Heart right ventricle (tissue), 16 donors: ENCODE measurements around the gene ZNF117. TPM values are rescaled to one million over a fixed set of nuclear protein-coding genes. Genes with fewer than 3 reads are reported as not detected.
A peak's percentile ranks its signal among the peaks of the same experiment; 100 is the strongest.
"Not testable (repeated sequence)": the region's sequence is repeated elsewhere in the genome, so short reads cannot be mapped to it uniquely, and the experiment has no call there.

Source experiments
- ATAC-seq, 8 donors: fragments of 200-7000 bp; cut with Tn5 transposase; one replicate each; pipeline ENCODE4 v1.9.1; 2020; ENCODE audit warnings: mild to moderate bottlenecking in 8 of 8, moderate library complexity in 8 of 8, moderate number of reproducible peaks in 1 of 8
- DNase-seq, 2 donors: peaks; one replicate each; pipeline ENCODE4 v3.0.0-alpha.2; 2020
- H3K27ac ChIP-seq, 10 donors: fragments of 200-600 bp; sonication (generic) in 2 of 10; one replicate each; pipeline versions ENCODE4 v1.5.0 to v1.8.0; 2020 to 2022; ENCODE audit warnings: mild to moderate bottlenecking in 3 of 10
- H3K27me3 ChIP-seq, 7 donors: fragments of 200-600 bp; one replicate each; pipeline ENCODE4 v1.8.0; 2021 to 2022; ENCODE audit warnings: mild to moderate bottlenecking in 2 of 7
- H3K36me3 ChIP-seq, 9 donors: fragments of 200-600 bp; sonication (generic) in 1 of 9; one replicate each; pipeline versions ENCODE4 v1.5.0 to v1.8.0; 2020 to 2022; ENCODE audit warnings: mild to moderate bottlenecking in 2 of 9
- H3K4me1 ChIP-seq, 9 donors: fragments of 200-600 bp; sonication (generic) in 1 of 9; one replicate each; pipeline versions ENCODE4 v1.5.0 to v1.8.0; 2020 to 2022; ENCODE audit warnings: mild to moderate bottlenecking in 4 of 9
- H3K4me3 ChIP-seq, 10 donors: fragments of 200-600 bp; sonication (generic) in 2 of 10; one replicate each; pipeline versions ENCODE4 v1.5.0 to v1.8.0; 2020 to 2022; ENCODE audit warnings: mild to moderate bottlenecking in 7 of 10, moderate library complexity in 2 of 10
- H3K9me3 ChIP-seq, 11 donors: fragments of 200-600 bp in 10 of 11; sonication (generic) in 2 of 11; one replicate each; pipeline versions ENCODE4 v1.5.0 to v1.8.0; 2013 to 2022; ENCODE audit warnings: mild to moderate bottlenecking in 2 of 11, control low read depth in 1 of 11, moderate library complexity in 1 of 11
- WGBS, 2 donors: extraction: QIAGEN DNeasy Blood & Tissue Kit; methylation state at CpG; one replicate each; pipeline ENCODE4 v1.1.7; 2013; ENCODE audit warnings: inconsistent platforms in 1 of 2; 5-methylcytosine and 5-hydroxymethylcytosine counted together
- intact Hi-C, 10 donors: fragments of 100-400 bp; cut with DNase I; formaldehyde crosslinking; loops; one replicate each; pipeline versions ENCODE4 v1.11.1 to v1.14.2; 2022
- long read RNA-seq, 3 donors: library from polyadenylated mRNA; unstranded; transcript quantifications; one replicate each; pipeline ENCODE4 v2.0.0, GENCODE V29; 2020 to 2021
- polyA plus RNA-seq, 2 donors: library from polyadenylated mRNA; stranded (reverse); fragments of 200-250 nt; gene quantifications; one replicate each; pipeline ENCODE4 v1.2.3, GENCODE V29; 2013
- total RNA-seq, 10 donors: library from RNA; stranded (reverse); fragmentation: NEBNext Ultra II Directional in 3 of 10; extraction: Animal tissue kit (Norgen Biotek cat#: 25700) in 3 of 10; gene quantifications; one replicate each; pipeline versions ENCODE4 v1.2.1 to v1.2.4, GENCODE V29; 2021 to 2023
- TF ChIP-seq, protein P1 (sequence below), 9 donors: fragments of 200-600 bp; sonication (generic) in 2 of 9; IDR thresholded peaks; one replicate each; pipeline versions ENCODE4 v1.5.0 to v1.8.0; 2021 to 2022; ENCODE audit warnings: antibody characterized with exemption in 9 of 9, mild to moderate bottlenecking in 5 of 9, moderate library complexity in 1 of 9
- donor health status: Arrhythmogenic right ventricular cardiomyopathy.
- donor health status: ischemic (EF 13 %, LVEDD 7.1; RV severe dilation, severe dysfunction).
- donor health status: healthy with polysubstance abuse.
- donor health status: DM: no; HTN: yes; CAD: no.
- donor health status: DM: no; HTN: no; CAD: no.
- donor health status: ischemic (EF 25% LVEDD 6.9; RV normal size, moderate dysfunction).
- donor health status: ischemic (EF 25% LVEDD 5.7; RV mildly dilated, moderate dysfunction).
- donor health status: healthy.
- donor health status: DM: yes; HTN: yes; CAD: no.
- donor health status: Ischemic cardiomyopathy.
- donor health status: ischemic (EF 35%, LVEDD 5.7; RV mildly dilated, moderate dysfunction).
- donor health status: nonischemic (EF 11% LVEDD 7.7; RV severe dilation, severe dysfunction).
- donor health status: DM: yes; HTN: yes; CAD: no.
- donor health status: PGD.
- donor health status: ischemic (EF 29% LVEDD 5.4; RV normal size, mild dysfunction).
- donor health status: nonischemic (EF 23%, LVEDD 6.1; RV moderate dilation, normal function).

The ZNF117 gene
- total RNA-seq: 1 to 10 TPM; 2.1 to 4.6 (median 3.1) TPM
- 1 to 10 TPM; 1.8 to 8.3 TPM for polyA plus RNA-seq
- long read RNA-seq, donor 1, partial matches to known transcripts: 0 of 3 reads
- long read RNA-seq, donor 1, other reads (novel, unspliced or antisense): 3 of 3 reads
- long read RNA-seq, donor 2, partial matches to known transcripts: 0 of 1 reads
- long read RNA-seq, donor 2, other reads (novel, unspliced or antisense): 1 of 1 reads
- long read RNA-seq, donor 3, full-length matches to known transcripts: 2 of 8 reads
- long read RNA-seq, donor 3, partial matches to known transcripts: 3 of 8 reads
- long read RNA-seq, donor 3, other reads (novel, unspliced or antisense): 3 of 8 reads

DNA sequence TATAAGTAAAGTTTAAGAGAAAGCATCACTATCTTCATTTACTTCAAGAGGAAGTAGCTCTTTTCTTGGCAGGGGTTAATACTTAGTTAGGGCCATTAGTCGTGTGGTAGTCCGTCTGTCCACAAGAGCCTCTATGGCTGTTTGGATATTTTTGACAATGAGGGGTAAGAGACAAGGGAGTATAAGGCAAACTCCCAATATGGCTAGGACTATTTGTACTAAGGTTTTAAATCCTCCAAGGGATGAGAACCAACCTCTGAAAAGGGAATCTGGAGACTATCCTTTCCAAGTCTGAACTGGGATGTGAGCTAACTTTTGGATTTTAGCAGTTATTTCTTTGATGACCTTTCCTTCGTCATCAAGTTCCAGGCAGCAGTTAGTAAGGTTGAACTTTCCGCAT, at the start of gene ZNF117:
Gene ZNF117 (minus strand): TSS at position 101 of the 400 bp plus-strand sequence.
- no peak for ATAC-seq
- TF ChIP-seq, protein P1, sequence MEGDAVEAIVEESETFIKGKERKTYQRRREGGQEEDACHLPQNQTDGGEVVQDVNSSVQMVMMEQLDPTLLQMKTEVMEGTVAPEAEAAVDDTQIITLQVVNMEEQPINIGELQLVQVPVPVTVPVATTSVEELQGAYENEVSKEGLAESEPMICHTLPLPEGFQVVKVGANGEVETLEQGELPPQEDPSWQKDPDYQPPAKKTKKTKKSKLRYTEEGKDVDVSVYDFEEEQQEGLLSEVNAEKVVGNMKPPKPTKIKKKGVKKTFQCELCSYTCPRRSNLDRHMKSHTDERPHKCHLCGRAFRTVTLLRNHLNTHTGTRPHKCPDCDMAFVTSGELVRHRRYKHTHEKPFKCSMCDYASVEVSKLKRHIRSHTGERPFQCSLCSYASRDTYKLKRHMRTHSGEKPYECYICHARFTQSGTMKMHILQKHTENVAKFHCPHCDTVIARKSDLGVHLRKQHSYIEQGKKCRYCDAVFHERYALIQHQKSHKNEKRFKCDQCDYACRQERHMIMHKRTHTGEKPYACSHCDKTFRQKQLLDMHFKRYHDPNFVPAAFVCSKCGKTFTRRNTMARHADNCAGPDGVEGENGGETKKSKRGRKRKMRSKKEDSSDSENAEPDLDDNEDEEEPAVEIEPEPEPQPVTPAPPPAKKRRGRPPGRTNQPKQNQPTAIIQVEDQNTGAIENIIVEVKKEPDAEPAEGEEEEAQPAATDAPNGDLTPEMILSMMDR (IDR thresholded peaks at IDR 0.05): no peak
- Histone ChIP-seq H3K4me1 (no peaks in the 10 kb centered on the region), H3K27ac (no peak within 1 kb of the TSS), H3K36me3 (peaks cover 0 to 70% (median 16%) of the 10 kb centered on the region in 9 donors), H3K4me3 (no peak within 1 kb of the TSS), H3K27me3 (no peaks in the 10 kb centered on the region), H3K9me3 (peaks cover 0 to 99% (median 19%) of the 10 kb centered on the region in 11 donors)
- WGBS, 2 donors: 79 to 82% methylated on average over 4 of the region's 4 CpGs
- intact Hi-C loops: loop anchor here in 1 of 10 donors (10.0 kb wide), 1 partner anchor 76 kb away; no protein-coding TSS in a partner anchor
- no peak for DNase-seq

- peak overlapping the region; percentile 50 to 92 (median 68) for H3K4me3 ChIP-seq
- H3K27me3 ChIP-seq, H3K36me3 ChIP-seq, H3K9me3 ChIP-seq, intact Hi-C loops: not testable (repeated sequence)
- DNase-seq: peak; percentile 24 to 34
- peaks cover 0 to 31% (median 15%) of the 10 kb centered on the region in 9 donors for H3K4me1 ChIP-seq
- ATAC-seq: peak in 4 of 8 donors; percentile 2 to 26 (median 17)
- H3K27ac ChIP-seq: peak overlapping the region in 9 of 10 donors; percentile 74 to 90 (median 89)
- WGBS, 2 donors: 0 to 1% methylated on average over 25 to 31 of the region's 35 CpGs
Measured at GRCh38 chr7:65038767-65039166, 47.9 kb upstream of the ZNF117 start.

DNA sequence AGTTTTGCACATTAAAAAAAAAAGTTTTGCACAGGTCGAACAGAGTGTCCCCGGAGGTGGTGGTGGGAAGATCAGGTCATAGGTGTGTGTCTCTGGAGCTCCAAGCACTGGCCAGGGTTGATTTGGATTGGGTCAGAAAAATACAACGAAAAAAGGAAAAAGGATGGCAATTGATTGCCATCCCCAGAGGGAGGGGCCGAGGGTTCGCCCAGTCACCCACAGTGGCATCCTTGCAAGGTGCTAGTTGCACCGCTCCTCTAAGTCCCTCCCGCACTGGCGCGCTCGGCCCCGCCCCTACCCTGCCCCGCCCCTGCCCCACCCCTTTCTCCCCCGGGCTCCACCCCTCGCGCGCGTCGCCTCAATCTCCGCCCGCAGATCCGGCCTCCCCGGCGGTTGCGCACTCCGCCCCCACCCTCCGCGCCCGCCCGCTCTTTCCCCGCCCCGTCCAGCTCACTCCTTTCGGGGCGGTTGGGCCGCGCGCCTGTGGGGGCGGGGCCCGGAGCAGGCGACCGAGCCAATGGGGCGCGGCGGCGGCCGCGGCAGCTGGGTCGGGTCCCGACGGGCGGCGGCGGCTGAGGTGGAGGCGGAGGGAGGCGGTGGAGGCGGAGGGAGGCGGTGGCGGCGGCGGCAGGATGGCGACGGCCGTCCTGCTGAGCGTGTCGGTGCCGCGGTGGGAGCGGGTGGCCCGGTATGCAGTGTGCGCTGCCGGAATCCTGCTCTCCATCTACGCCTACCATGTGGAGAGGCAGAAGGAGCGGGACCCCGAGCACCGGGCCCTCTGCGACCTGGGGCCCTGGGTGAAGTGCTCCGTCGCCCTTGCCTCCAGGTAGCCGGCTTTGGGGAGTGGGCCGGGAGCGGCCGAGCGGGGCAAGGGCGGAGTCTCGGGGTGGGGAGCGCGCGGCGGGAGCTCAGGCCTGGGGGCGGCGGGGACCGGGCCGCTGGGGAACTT, 47.2 kb upstream of the ZNF117 start:
- Histone ChIP-seq H3K9me3 (no peaks in the 10 kb centered on the region), H3K4me3 (peak overlapping the region; percentile 50 to 92 (median 68)), H3K4me1 (peaks cover 0 to 31% (median 15%) of the 10 kb centered on the region in 9 donors), H3K27ac (peak overlapping the region; percentile 67 to 90 (median 88)), H3K36me3 (no peaks in the 10 kb centered on the region), H3K27me3 (no peaks in the 10 kb centered on the region)
- TF ChIP-seq, protein P1 (IDR thresholded peaks at IDR 0.05): peak in 1 of 9 donors; percentile 5
- 3% methylated on average over 47 to 82 of the region's 92 CpGs for WGBS, 2 donors
- intact Hi-C loops: no loop called here
- DNase-seq: peak; percentile 94 to 95
- ATAC-seq: peak; percentile 95 to 99 (median 96)

DNA sequence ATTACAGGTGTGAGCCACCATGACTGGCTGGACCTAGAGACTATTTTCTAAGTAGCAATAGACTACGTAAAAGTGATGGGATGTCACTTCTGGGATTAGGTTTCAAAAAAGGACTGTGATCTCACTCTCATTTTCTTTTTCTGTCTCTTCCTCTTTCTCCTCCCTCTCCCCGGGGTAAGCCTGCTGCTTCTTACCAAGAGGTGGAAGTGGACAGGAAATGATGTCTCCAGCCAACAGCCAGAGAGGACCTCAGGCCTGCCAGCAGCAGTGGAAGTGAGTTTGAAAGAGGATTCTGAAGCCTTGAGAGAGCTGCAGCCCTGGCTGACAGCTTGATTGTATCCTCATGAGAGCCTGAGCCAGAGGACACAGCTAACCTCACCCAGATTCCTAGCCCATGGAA, 45.7 kb upstream of the ZNF117 start:
- H3K9me3 ChIP-seq, H3K27me3 ChIP-seq, intact Hi-C loops, H3K36me3 ChIP-seq: not testable (repeated sequence)
- peak overlapping the region in 8 of 10 donors; percentile 1 to 80 (median 54) for H3K27ac ChIP-seq
- peak overlapping the region in 1 of 10 donors; percentile 14 for H3K4me3 ChIP-seq
- DNase-seq (peak in 1 of 2 donors; percentile 40), ATAC-seq (peak in 7 of 8 donors; percentile 10 to 71 (median 46))
- H3K4me1 ChIP-seq: peaks cover 0 to 31% (median 15%) of the 10 kb centered on the region in 9 donors
- 17 to 27% methylated on average over 2 of the region's 2 CpGs for WGBS, 2 donors

GRCh38 chr7:65035469-65035868, 44.6 kb upstream of the ZNF117 start:
- DNase-seq, ATAC-seq, H3K36me3 ChIP-seq, H3K4me3 ChIP-seq, intact Hi-C loops, H3K27me3 ChIP-seq, H3K9me3 ChIP-seq: not testable (repeated sequence)
- peaks cover 0 to 29% (median 15%) of the 10 kb centered on the region in 9 donors for H3K4me1 ChIP-seq
- peak overlapping the region in 3 of 10 donors; percentile 53 to 80 (median 77) for H3K27ac ChIP-seq

- H3K27ac ChIP-seq, DNase-seq, H3K36me3 ChIP-seq, H3K4me3 ChIP-seq, ATAC-seq, H3K27me3 ChIP-seq, intact Hi-C loops, H3K9me3 ChIP-seq: not testable (repeated sequence)
- 70 to 76% methylated on average over 9 of the region's 10 CpGs for WGBS, 2 donors
- H3K4me1 ChIP-seq: peaks cover 0 to 20% (median 4%) of the 10 kb centered on the region in 9 donors
Measured at GRCh38 chr7:65034120-65034782, 43.4 kb upstream of the ZNF117 start.

- H3K9me3 ChIP-seq, H3K4me3 ChIP-seq, H3K27me3 ChIP-seq, ATAC-seq, H3K36me3 ChIP-seq, intact Hi-C loops, DNase-seq, H3K27ac ChIP-seq: not testable (repeated sequence)
- 92 to 93% methylated on average over 29 to 30 of the region's 30 CpGs for WGBS, 2 donors
- peaks cover 0 to 18% (median 4%) of the 10 kb centered on the region in 9 donors for H3K4me1 ChIP-seq
Measured at GRCh38 chr7:65033391-65033790, 42.6 kb upstream of the ZNF117 start.

- H3K4me1 ChIP-seq, H3K36me3 ChIP-seq, ATAC-seq, DNase-seq, H3K27ac ChIP-seq, H3K27me3 ChIP-seq, intact Hi-C loops, H3K4me3 ChIP-seq, H3K9me3 ChIP-seq: not testable (repeated sequence)
Measured at GRCh38 chr7:65025023-65025422, 34.2 kb upstream of the ZNF117 start.
